K562 (cell line): ENCODE data around the gene LRIF1. TPM values are rescaled to one million over a fixed set of nuclear protein-coding genes. Genes with fewer than 3 reads are reported as not detected.

Experiments
- ATAC-seq: fragments of 200-7000 bp; cut with Tn5 transposase; 3 replicates; pipeline ENCODE4 v1.9.1; 2020; ENCODE audit warnings: moderate library complexity
- BruUV-seq: library from RNA; stranded (reverse); fragments of 400-500 nt; replicated peaks from 2 replicates; lab custom pipeline; 2021; lab: Mats Ljungman, UMichigan
- CTCF ChIA-PET: fragments of 300-600 bp; formaldehyde crosslinking; extraction: SDS; loops from one replicate; lab custom pipeline; 2021; ENCODE audit warnings: low intra/inter-chr PET ratio; lab: Yijun Ruan, JAX
- POLR2A ChIA-PET: fragments of 300-600, 350-650 bp; sonication (Branson Sonifier 250); formaldehyde crosslinking; extraction: SDS; loops from one replicate; lab custom pipeline; 2021; ENCODE audit warnings: antibody characterized with exemption, inconsistent platforms; lab: Yijun Ruan, JAX
- DNase-seq, 4 experiments: peaks; one replicate each; pipeline versions ENCODE4 v3.0.0 to v3.0.0-alpha.2; 2011 to 2018; ENCODE audit warnings: low spot score in 3 of 4, mixed read lengths in 3 of 4; ENCODE audit errors: extremely low read depth in 1 of 4
- FAIRE-seq: peaks from 2 replicates; lab custom pipeline; 2011; peaks lifted over from hg19 to GRCh38; lab: Jason Lieb, UNC
- H2AFZ ChIP-seq: 2 replicates; pipeline ENCODE4 v1.6.0; 2011; ENCODE audit warnings: low read depth, low read length, control low read depth, inconsistent platforms
- H3K27ac ChIP-seq: fragments of 200-600 bp; 3 replicates; pipeline ENCODE4 v1.8.0; 2011; ENCODE audit warnings: low read depth, mild to moderate bottlenecking, control low read depth, inconsistent platforms, low read length, moderate library complexity, mixed read lengths; ENCODE audit errors: extremely low read depth
- H3K27me3 ChIP-seq, 2 experiments: fragments of 300-600 bp in 1 of 2; 2 replicates in 1 of 2; 3 replicates in 1 of 2; pipeline versions ENCODE4 v1.6.0 to v1.8.0; 2011; ENCODE audit warnings: inconsistent platforms in 2 of 2, low read length in 2 of 2, mild to moderate bottlenecking in 1 of 2, mixed read lengths in 1 of 2, moderate library complexity in 1 of 2; ENCODE audit not compliant: control insufficient read depth in 2 of 2, insufficient read depth in 2 of 2
- H3K36me3 ChIP-seq: fragments of 300-600 bp; 3 replicates; pipeline ENCODE4 v1.8.0; 2011; ENCODE audit warnings: mild to moderate bottlenecking, low read length, inconsistent platforms; ENCODE audit not compliant: control insufficient read depth, insufficient read depth
- H3K4me1 ChIP-seq, 2 experiments: fragments of 200-600 bp in 1 of 2; replicated peaks in 1 of 2; 2 replicates in 1 of 2; 3 replicates in 1 of 2; pipeline versions ENCODE4 v1.5.1 to v1.8.0; 2011; ENCODE audit warnings: inconsistent platforms in 2 of 2, low read length in 2 of 2, mild to moderate bottlenecking in 1 of 2, mixed read lengths in 1 of 2, moderate library complexity in 1 of 2; ENCODE audit not compliant: control insufficient read depth in 2 of 2, insufficient read depth in 2 of 2
- H3K4me2 ChIP-seq: 2 replicates; pipeline ENCODE4 v1.6.1; 2011; ENCODE audit warnings: low read length, control low read depth, inconsistent platforms, mixed read lengths; ENCODE audit not compliant: insufficient read depth
- H3K4me3 ChIP-seq: fragments of 200-600 bp; sonication (generic), shearing (Covaris generic); 2 replicates; pipeline ENCODE4 v1.5.1; 2016; ENCODE audit warnings: control low read depth, inconsistent platforms
- H3K79me2 ChIP-seq: fragments of 200-600 bp; 3 replicates; pipeline ENCODE4 v1.8.0; 2011; ENCODE audit warnings: low read length, inconsistent platforms; ENCODE audit not compliant: control insufficient read depth, insufficient read depth
- H3K9ac ChIP-seq, 2 experiments: 2 replicates each; pipeline versions ENCODE4 v1.6.0 to v1.6.1; 2011; ENCODE audit warnings: low read depth in 2 of 2, low read length in 2 of 2, control low read depth in 1 of 2, inconsistent platforms in 1 of 2, mild to moderate bottlenecking in 1 of 2, mixed read lengths in 1 of 2; ENCODE audit not compliant: insufficient read depth in 1 of 2
- H3K9me1 ChIP-seq: one replicate; pipeline ENCODE4 v1.6.0; 2011; ENCODE audit warnings: inconsistent platforms, mild to moderate bottlenecking, low read length, moderate library complexity; ENCODE audit not compliant: control insufficient read depth, insufficient read depth
- H3K9me3 ChIP-seq: replicated peaks from 2 replicates; pipeline ENCODE4 v1.5.1; 2011; ENCODE audit warnings: low read depth, low read length, inconsistent platforms; ENCODE audit not compliant: control insufficient read depth, insufficient read depth
- H4K20me1 ChIP-seq: replicated peaks from 2 replicates; pipeline ENCODE4 v1.6.1; 2011; ENCODE audit warnings: low read length, inconsistent platforms, mixed read lengths; ENCODE audit not compliant: control insufficient read depth, insufficient read depth
- AFF1 ChIP-seq, 2 experiments: fragments of 450-650 bp; IDR thresholded peaks; 2 replicates each; pipeline ENCODE4 v1.6.1; 2018; ENCODE audit warnings: mild to moderate bottlenecking in 2 of 2, low read depth in 1 of 2; ENCODE audit not compliant: partially characterized antibody in 2 of 2
- CUX1 ChIP-seq: fragments of 200-800 bp; sonication (Bioruptor generic); IDR thresholded peaks from 2 replicates; pipeline ENCODE4 v1.6.1; 2016; ENCODE audit warnings: missing genetic modification characterization, missing compliant biosample characterization
- HDAC1 ChIP-seq, 2 experiments: fragments of 450-650 bp; IDR thresholded peaks; 2 replicates each; pipeline ENCODE4 v1.6.1; 2016 to 2017; ENCODE audit warnings: inconsistent platforms in 1 of 2, mild to moderate bottlenecking in 1 of 2, moderate library complexity in 1 of 2
- HINFP ChIP-seq: fragments of 450-650 bp; conservative IDR thresholded peaks from 2 replicates; pipeline ENCODE4 v1.6.1; 2016; ENCODE audit warnings: missing genetic modification characterization, low read depth, mild to moderate bottlenecking, control low read depth, missing compliant biosample characterization
- NCOA2 ChIP-seq, 2 experiments: fragments of 450-650 bp; IDR thresholded peaks; 2 replicates each; pipeline ENCODE4 v1.6.1; 2018; ENCODE audit warnings: mild to moderate bottlenecking in 2 of 2, moderate library complexity in 1 of 2; ENCODE audit not compliant: partially characterized antibody in 2 of 2
- POU5F1 ChIP-seq: fragments of 150-350 bp; IDR thresholded peaks from 2 replicates; pipeline ENCODE4 v1.6.1; 2014; ENCODE audit warnings: borderline replicate concordance, low read length, low read depth, mild to moderate bottlenecking; ENCODE audit not compliant: partially characterized antibody
- RBM39 ChIP-seq: fragments of 200-400 bp; formaldehyde crosslinking; optimal IDR thresholded peaks from 2 replicates; pipeline ENCODE3; 2018; ENCODE audit warnings: low read depth, low read length
- TAF9B ChIP-seq: fragments of 450-650 bp; IDR thresholded peaks from 2 replicates; pipeline ENCODE4 v1.6.1; 2018; ENCODE audit warnings: mild to moderate bottlenecking; ENCODE audit not compliant: partially characterized antibody
- ZFP30 ChIP-seq: fragments of 250-450 bp; sonication (Bioruptor Pico); IDR thresholded peaks from 2 replicates; pipeline ENCODE4 v1.8.0; 2022; ENCODE audit warnings: moderate library complexity, mild to moderate bottlenecking, inconsistent platforms, borderline replicate concordance
- WGBS: fragments of 100-300 bp; shearing (Covaris generic); methylation state at CpG from one replicate; pipeline ENCODE4 v1.1.6; 2016; ENCODE audit warnings: low coverage, mixed read lengths; ENCODE audit not compliant: insufficient coverage; ENCODE audit errors: missing lambda C conversion rate; 5-methylcytosine and 5-hydroxymethylcytosine counted together
- in situ Hi-C: fragments of 300-500 bp; cut with MboI; formaldehyde crosslinking; loops from 4 replicates; pipeline ENCODE4 v1.15.0; 2018; ENCODE audit warnings: inconsistent platforms, mixed read lengths
- intact Hi-C: fragments of 100-400 bp; cut with micrococcal nuclease; formaldehyde crosslinking; loops from 2 replicates; pipeline ENCODE4 v1.14.2; 2022
- polyA plus RNA-seq, 8 experiments: library from polyadenylated mRNA; depleted of rRNA in 4 of 8; stranded (reverse) in 5 of 8; unstranded in 3 of 8; fragments of >200 nt; fragmentation: Nextera tagmentation in 2 of 8; fragmentation: Illumina TruSeq in 1 of 8; extraction: Ambion mirVana in 2 of 8; extraction: Trizol in 1 of 8; gene quantifications; 2 replicates each; pipeline versions ENCODE4 v1.2.1 to v1.2.3, GENCODE V29; 2011 to 2014; ENCODE audit warnings: inconsistent platforms in 1 of 8, missing spikeins in 1 of 8
- total RNA-seq, 7 experiments: library from RNA; depleted of rRNA in 6 of 7; stranded (reverse); fragments of >200 nt in 6 of 7; fragmentation: Illumina TruSeq in 2 of 7; extraction: Trizol in 2 of 7; gene quantifications; 2 replicates each; pipeline versions ENCODE4 v1.2.1 to v1.2.3, GENCODE V29; 2011 to 2021; ENCODE audit warnings: low replicate concordance in 1 of 7

Gene LRIF1
- total and polyA plus RNA-seq, 9 of the 15 experiments (the other 6 are each of a cell fraction or from before 2014, with no cell fraction given) = 35.6 to 88.8 (median 74.1) TPM

- 25% methylated on average over 6 of the region's 6 CpGs for WGBS
- Histone ChIP-seq H3K9ac (peak overlapping the region; percentile 40 to 63; a peak in 3 of 4 replicates), H4K20me1 (0 out of 2 replicates have a peak, but pooled peaks cover 10% of the 10 kb centered on the region), H3K4me1 (peaks cover 0 to 12% of the 10 kb centered on the region in 2 experiments; a peak in 2 of 5 replicates), H3K9me3 (peaks cover 2% of the 10 kb centered on the region; the same call in 1 of the 2 replicates), H3K9me1 (no peaks in the 10 kb centered on the region), H2AFZ (peak overlapping the region; percentile 77), H3K27ac (peak overlapping the region; percentile 78), H3K27me3 (no peaks in the 10 kb centered on the region), H3K4me2 (peak overlapping the region; percentile 78), H3K4me3 (peak overlapping the region; percentile 76), H3K79me2 (peaks cover 42% of the 10 kb centered on the region), H3K36me3 (peaks cover 16% of the 10 kb centered on the region; the same call in 2 of the 3 replicates)
- BruUV-seq = TSS peak; percentile 94
- in situ Hi-C loops (no loop called here), intact Hi-C loops (loop anchor here (10.0 kb wide), 1 partner anchor 630 kb away; the partner anchor contains the start of gene RBM15)
- no peak for FAIRE-seq
- DNase-seq = no peak
- CTCF ChIA-PET = no interaction called here
- POLR2A ChIA-PET = interaction anchor here (0.6 to 2.4 kb wide), 27 partner anchors 10 to 1022 kb away, joined by 3 to 15 read pairs (median 4); no protein-coding TSS in a partner anchor
- ATAC-seq = no peak
- TF ChIP-seq ZFP30 (CRISPR knock-in tag) (no peak), HDAC1 (IDR thresholded peaks at IDR 0.05) (0 out of 4 replicates have a peak, but pooled peaks of 1 of the 2 experiments have one; percentile 23), HINFP (tag) (no peak), TAF9B (peak; percentile 8), NCOA2 (IDR thresholded peaks at IDR 0.05; ENCODE audit: partially characterized antibody in 2 of 2) (peak in 1 of 2 experiments; percentile 44), AFF1 (IDR thresholded peaks at IDR 0.05; ENCODE audit: low read depth in 1 of 2, partially characterized antibody in 2 of 2) (peak; percentile 69 to 88), POU5F1 (no peak), CUX1 (CRISPR knock-in tag) (0 out of 2 replicates have a peak, but pooled peaks have one; percentile 15), RBM39 (peak; percentile 61)
These were observed 757 bp upstream of the LRIF1 start for GRCh38 chr1:110964455-110964903.
